SK-N-SH (cell line): Measurements from ENCODE around the gene RPIA. TPM values are rescaled to one million over a fixed set of nuclear protein-coding genes. Genes with fewer than 3 reads are reported as not detected.

Experiments used
- CTCF ChIA-PET: fragments of 300-600, 350-600 bp; formaldehyde crosslinking; extraction: SDS; loops from one replicate; lab custom pipeline; 2021; lab: Yijun Ruan, JAX
- POLR2A ChIA-PET: fragments of 350-600 bp; sonication (Branson Sonifier 250); formaldehyde crosslinking; extraction: SDS; loops from one replicate; lab custom pipeline; 2020; ENCODE audit warnings: antibody characterized with exemption, inconsistent platforms; lab: Yijun Ruan, JAX
- DNase-seq: peaks from one replicate; pipeline ENCODE4 v3.0.0; 2012
- H2AFZ ChIP-seq: fragments of 200-600 bp; sonication (generic); 2 replicates; pipeline ENCODE4 v1.8.1; 2016; ENCODE audit warnings: antibody characterized with exemption, mild to moderate bottlenecking, low read depth
- H3F3A ChIP-seq: fragments of 200-600 bp; sonication (generic); replicated peaks from 2 replicates; pipeline ENCODE3; 2016; ENCODE audit warnings: antibody characterized with exemption, mild to moderate bottlenecking; ENCODE audit not compliant: insufficient read depth
- H3K27ac ChIP-seq, 2 experiments: fragments of 200-500 bp in 1 of 2; fragments of 200-600 bp in 1 of 2; sonication (Bioruptor generic) in 1 of 2; sonication (generic), shearing (Covaris generic) in 1 of 2; 2 replicates each; pipeline versions ENCODE4 v1.5.1 to v1.6.1; 2014 to 2016; ENCODE audit warnings: low read depth in 2 of 2, inconsistent platforms in 1 of 2, low read length in 1 of 2, mild to moderate bottlenecking in 1 of 2, mixed read lengths in 1 of 2
- H3K27me3 ChIP-seq: fragments of 200-600 bp; sonication (generic), shearing (Covaris generic); 2 replicates; pipeline ENCODE4 v1.6.1; 2016; ENCODE audit warnings: mixed run types; ENCODE audit not compliant: insufficient read depth
- H3K36me3 ChIP-seq, 2 experiments: fragments of 200-500 bp in 1 of 2; fragments of 200-600 bp in 1 of 2; sonication (Bioruptor generic) in 1 of 2; sonication (generic) in 1 of 2; replicated peaks in 1 of 2; 2 replicates each; pipeline versions ENCODE3 to v1.5.1; 2014 to 2016; ENCODE audit warnings: low read length in 1 of 2, mild to moderate bottlenecking in 1 of 2; ENCODE audit not compliant: insufficient read depth in 2 of 2, control insufficient read depth in 1 of 2
- H3K4me1 ChIP-seq, 2 experiments: fragments of 200-500 bp in 1 of 2; fragments of 200-600 bp in 1 of 2; sonication (Bioruptor generic) in 1 of 2; sonication (generic), shearing (Covaris generic) in 1 of 2; 2 replicates each; pipeline versions ENCODE4 v1.5.1 to v1.6.1; 2014 to 2016; ENCODE audit warnings: low read depth in 1 of 2, low read length in 1 of 2, mixed run types in 1 of 2; ENCODE audit not compliant: insufficient read depth in 2 of 2, control insufficient read depth in 1 of 2
- H3K4me2 ChIP-seq: fragments of 200-600 bp; sonication (generic), shearing (Covaris generic); 2 replicates; pipeline ENCODE4 v1.6.1; 2017; ENCODE audit warnings: mixed run types
- H3K4me3 ChIP-seq, 2 experiments: fragments of 200-500 bp in 1 of 2; fragments of 200-600 bp in 1 of 2; sonication (Bioruptor generic) in 1 of 2; sonication (generic), shearing (Covaris generic) in 1 of 2; 2 replicates each; pipeline versions ENCODE4 v1.5.1 to v1.8.1; 2014 to 2016; ENCODE audit warnings: low read depth in 2 of 2, inconsistent platforms in 1 of 2, low read length in 1 of 2, mild to moderate bottlenecking in 1 of 2, mixed read lengths in 1 of 2, moderate library complexity in 1 of 2
- H3K79me2 ChIP-seq: fragments of 200-600 bp; sonication (generic); 2 replicates; pipeline ENCODE4 v1.8.1; 2017; ENCODE audit warnings: mild to moderate bottlenecking; ENCODE audit not compliant: insufficient read depth
- H3K9ac ChIP-seq: fragments of 200-600 bp; sonication (generic); 2 replicates; pipeline ENCODE4 v1.6.1; 2017; ENCODE audit warnings: mixed run types
- H3K9me2 ChIP-seq: fragments of 200-600 bp; sonication (generic); 2 replicates; pipeline ENCODE4 v1.6.1; 2017; ENCODE audit warnings: mixed run types
- H3K9me3 ChIP-seq: fragments of 200-600 bp; sonication (generic); 2 replicates; pipeline ENCODE4 v1.6.1; 2017; ENCODE audit warnings: mixed run types, mild to moderate bottlenecking, moderate library complexity
- H4K20me1 ChIP-seq: fragments of 200-600 bp; sonication (generic); 2 replicates; pipeline ENCODE4 v1.6.1; 2017; ENCODE audit warnings: mild to moderate bottlenecking, mixed run types; ENCODE audit not compliant: insufficient read depth
- CHD2 ChIP-seq: fragments of 150-350 bp; IDR thresholded peaks from 2 replicates; pipeline ENCODE4 v1.6.1; 2018; ENCODE audit warnings: low read length; ENCODE audit not compliant: partially characterized antibody
- ELF1 ChIP-seq: IDR thresholded peaks from 2 replicates; pipeline ENCODE4 v1.4.0; 2012
- EP300 ChIP-seq, 2 experiments: IDR thresholded peaks; 2 replicates each; pipeline versions ENCODE4 v1.4.0 to v1.6.1; 2012; ENCODE audit warnings: borderline replicate concordance in 1 of 2, low read depth in 1 of 2, low read length in 1 of 2
- EZH2phosphoT487 ChIP-seq: fragments of 200-600 bp; sonication (generic); IDR thresholded peaks from 2 replicates; pipeline ENCODE4 v1.6.1; 2017; ENCODE audit warnings: low read depth, mixed run types, mild to moderate bottlenecking, antibody characterized with exemption, moderate library complexity, borderline replicate concordance
- FOXJ3 ChIP-seq: sonication (generic); formaldehyde crosslinking; IDR thresholded peaks from 2 replicates; pipeline ENCODE4 v1.5.1; 2020; ENCODE audit warnings: mild to moderate bottlenecking, missing genetic modification reagents
- IRF3 ChIP-seq: fragments of 150-350 bp; IDR thresholded peaks from 2 replicates; pipeline ENCODE4 v1.6.1; 2016; ENCODE audit warnings: mild to moderate bottlenecking, low read depth, low read length
- JUND ChIP-seq: IDR thresholded peaks from 2 replicates; pipeline ENCODE4 v1.4.0; 2012
- MEF2A ChIP-seq: IDR thresholded peaks from 2 replicates; pipeline ENCODE4 v1.4.0; 2012; ENCODE audit warnings: low read depth, borderline replicate concordance
- NFIC ChIP-seq: IDR thresholded peaks from 2 replicates; pipeline ENCODE4 v1.4.0; 2012; ENCODE audit warnings: borderline replicate concordance
- POLR2AphosphoS5 ChIP-seq: IDR thresholded peaks from 2 replicates; pipeline ENCODE4 v1.6.1; 2012; ENCODE audit warnings: low read depth, low read length
- RAD21 ChIP-seq: IDR thresholded peaks from 2 replicates; pipeline ENCODE4 v1.6.1; 2012; ENCODE audit warnings: mild to moderate bottlenecking, low read length
- RCOR1 ChIP-seq: fragments of 150-350 bp; IDR thresholded peaks from 2 replicates; pipeline ENCODE4 v1.6.1; 2017; ENCODE audit warnings: antibody characterized with exemption, low read length
- RFX5 ChIP-seq: IDR thresholded peaks from 2 replicates; pipeline ENCODE4 v1.6.1; 2012; ENCODE audit warnings: mild to moderate bottlenecking, improper control_type of control experiment, low read length
- RXRA ChIP-seq: IDR thresholded peaks from 2 replicates; pipeline ENCODE4 v1.4.0; 2012; ENCODE audit warnings: low read depth, mild to moderate bottlenecking, borderline replicate concordance
- SIN3A ChIP-seq: IDR thresholded peaks from 2 replicates; pipeline ENCODE4 v1.6.1; 2012; ENCODE audit warnings: low read depth, mild to moderate bottlenecking, low read length, moderate library complexity, borderline replicate concordance
- SMC3 ChIP-seq: IDR thresholded peaks from 2 replicates; pipeline ENCODE4 v1.6.1; 2012; ENCODE audit warnings: low read depth, low read length, improper control_type of control experiment
- TAF1 ChIP-seq: IDR thresholded peaks from 2 replicates; pipeline ENCODE4 v1.6.1; 2012; ENCODE audit warnings: low read depth, mild to moderate bottlenecking, low read length, moderate library complexity, borderline replicate concordance
- TCF12 ChIP-seq: IDR thresholded peaks from 2 replicates; pipeline ENCODE4 v1.4.0; 2012
- TEAD4 ChIP-seq: IDR thresholded peaks from 2 replicates; pipeline ENCODE4 v1.4.0; 2012; ENCODE audit warnings: mild to moderate bottlenecking, borderline replicate concordance; ENCODE audit not compliant: insufficient read depth
- YY1 ChIP-seq: IDR thresholded peaks from 2 replicates; pipeline ENCODE4 v1.4.0; 2012; ENCODE audit warnings: low read depth, mild to moderate bottlenecking
- WGBS: methylation state at CpG from one replicate; pipeline ENCODE4 v1.1.6; 2017; ENCODE audit warnings: low lambda C conversion rate; 5-methylcytosine and 5-hydroxymethylcytosine counted together
- polyA plus RNA-seq, 3 experiments: library from polyadenylated mRNA; depleted of rRNA; stranded (reverse); fragments of >200 nt; gene quantifications; 2 replicates each; pipeline ENCODE4 v1.2.3, GENCODE V29; 2012
- TF ChIP-seq, protein P1 (sequence below): IDR thresholded peaks from 2 replicates; pipeline ENCODE4; 2012
- TF ChIP-seq, protein P2 (sequence below): IDR thresholded peaks from 2 replicates; pipeline ENCODE4 v1.4.0; 2012; ENCODE audit warnings: low read depth

RPIA gene
- polyA plus RNA-seq, 1 of the 3 experiments (the other 2 are of a cell fraction): 17.4 TPM

DNA sequence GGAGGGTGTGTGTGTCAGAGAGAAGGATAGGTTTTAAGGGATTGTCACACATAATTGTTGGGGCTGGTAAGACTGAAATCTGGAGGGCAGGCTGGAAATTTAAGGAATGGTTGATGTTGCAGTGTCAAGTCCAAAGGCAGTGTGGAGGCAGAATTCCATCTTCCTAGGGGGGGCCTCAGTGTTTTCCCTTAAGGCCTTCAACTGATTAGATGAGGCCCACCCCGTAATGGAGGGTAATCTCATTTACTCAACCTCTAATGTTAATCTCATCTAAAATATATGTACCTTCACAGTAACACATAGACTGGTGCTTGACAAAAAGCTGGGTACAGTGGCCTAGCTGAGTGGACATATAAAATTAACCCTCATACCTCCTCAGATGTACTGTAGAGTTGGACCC lies 30.9 kb upstream of the RPIA start:
- 89% methylated on average over 1 of the region's 1 CpG for WGBS
- H3K9ac ChIP-seq: no peak overlapping the region
- H3K9me2 ChIP-seq: no peaks in the 10 kb centered on the region
- no peak overlapping the region for H3K4me2 ChIP-seq
- H3K79me2 ChIP-seq: no peaks in the 10 kb centered on the region
- peaks cover 37% of the 10 kb centered on the region for H3F3A ChIP-seq
- no peaks in the 10 kb centered on the region for H4K20me1 ChIP-seq
- no peak overlapping the region for H2AFZ ChIP-seq
- H3K27ac ChIP-seq: no peak overlapping the region
- no peaks in the 10 kb centered on the region for H3K27me3 ChIP-seq
- no peaks in the 10 kb centered on the region for H3K36me3 ChIP-seq
- TF ChIP-seq SMC3 (no peak), POLR2AphosphoS5 (no peak), SIN3A (no peak), RXRA (no peak), TAF1 (no peak), RFX5 (no peak), EZH2phosphoT487 (no peak), IRF3 (no peak), RCOR1 (no peak), JUND (no peak), MEF2A (no peak), YY1 (no peak), CHD2 (no peak), ELF1 (no peak)
- TF ChIP-seq, protein P1, sequence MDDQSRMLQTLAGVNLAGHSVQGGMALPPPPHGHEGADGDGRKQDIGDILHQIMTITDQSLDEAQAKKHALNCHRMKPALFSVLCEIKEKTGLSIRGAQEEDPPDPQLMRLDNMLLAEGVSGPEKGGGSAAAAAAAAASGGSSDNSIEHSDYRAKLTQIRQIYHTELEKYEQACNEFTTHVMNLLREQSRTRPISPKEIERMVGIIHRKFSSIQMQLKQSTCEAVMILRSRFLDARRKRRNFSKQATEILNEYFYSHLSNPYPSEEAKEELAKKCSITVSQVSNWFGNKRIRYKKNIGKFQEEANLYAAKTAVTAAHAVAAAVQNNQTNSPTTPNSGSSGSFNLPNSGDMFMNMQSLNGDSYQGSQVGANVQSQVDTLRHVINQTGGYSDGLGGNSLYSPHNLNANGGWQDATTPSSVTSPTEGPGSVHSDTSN: no peak
- no peaks in the 10 kb centered on the region for H3K9me3 ChIP-seq
- H3K4me3 ChIP-seq: no peak overlapping the region
- ChIA-PET CTCF (interaction anchor here (4.0 to 4.3 kb wide), 2 partner anchors 9 to 11 kb away, joined by 26 to 32 read pairs; no protein-coding TSS in a partner anchor), POLR2A (no interaction called here)
- H3K4me1 ChIP-seq: peaks cover 0 to 19% of the 10 kb centered on the region in 2 experiments; a peak in 2 of 4 replicates
- DNase-seq: no peak

DNA sequence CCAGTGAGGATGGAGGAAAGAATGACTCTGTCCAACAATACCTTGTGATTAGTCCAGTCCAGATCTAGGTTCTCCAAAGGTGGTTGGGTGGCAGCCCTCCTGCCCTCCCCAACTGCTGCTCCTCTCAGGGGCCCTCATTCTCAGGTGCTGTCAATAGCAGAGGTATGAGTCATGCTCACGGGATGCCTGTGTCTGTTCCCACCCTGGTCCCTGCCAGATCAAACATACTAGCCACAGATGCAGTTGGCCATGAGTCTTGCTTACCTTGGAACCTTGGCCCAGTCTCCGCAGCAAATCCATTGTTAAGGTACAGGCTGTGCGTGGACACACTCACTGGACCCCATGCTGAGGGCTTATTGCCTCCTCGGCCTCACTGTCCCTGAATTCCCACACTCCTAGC lies 24.9 kb upstream of the RPIA start:
- ChIA-PET POLR2A (no interaction called here), CTCF (interaction anchor here (12.8 kb wide), 1 partner anchor 77 kb away, joined by 308 read pairs; no protein-coding TSS in a partner anchor)
- no peaks in the 10 kb centered on the region for H3K4me1 ChIP-seq
- H3K36me3 ChIP-seq: no peaks in the 10 kb centered on the region
- DNase-seq: no peak
- H3F3A ChIP-seq: no peaks in the 10 kb centered on the region
- H3K27me3 ChIP-seq: no peaks in the 10 kb centered on the region
- H3K27ac ChIP-seq: no peak overlapping the region
- H3K9ac ChIP-seq: no peak overlapping the region
- no peak overlapping the region for H2AFZ ChIP-seq
- no peak overlapping the region for H3K4me3 ChIP-seq
- H4K20me1 ChIP-seq: no peaks in the 10 kb centered on the region
- 57% methylated on average over 4 of the region's 4 CpGs for WGBS
- H3K9me3 ChIP-seq: no peaks in the 10 kb centered on the region
- no peaks in the 10 kb centered on the region for H3K9me2 ChIP-seq
- no peak overlapping the region for H3K4me2 ChIP-seq
- H3K79me2 ChIP-seq: no peaks in the 10 kb centered on the region
- TF ChIP-seq CHD2 (no peak), SMC3 (no peak), EZH2phosphoT487 (no peak), ELF1 (no peak), RAD21 (no peak), RCOR1 (no peak), MEF2A (no peak), SIN3A (no peak), EP300 (IDR thresholded peaks at IDR 0.05; ENCODE audit: borderline replicate concordance in 1 of 2, low read depth in 1 of 2, low read length in 1 of 2) (no peak), TEAD4 (no peak), FOXJ3 (CRISPR knock-in tag) (no peak), NFIC (no peak), TCF12 (no peak), POLR2AphosphoS5 (no peak)
- TF ChIP-seq, protein P2, sequence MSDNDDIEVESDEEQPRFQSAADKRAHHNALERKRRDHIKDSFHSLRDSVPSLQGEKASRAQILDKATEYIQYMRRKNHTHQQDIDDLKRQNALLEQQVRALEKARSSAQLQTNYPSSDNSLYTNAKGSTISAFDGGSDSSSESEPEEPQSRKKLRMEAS: no peak
- TF ChIP-seq, protein P1: no peak
